Skeletal muscle satellite cell (primary cell): ENCODE data around the gene DAG1. TPM values are rescaled to one million over a fixed set of nuclear protein-coding genes. Genes with fewer than 3 reads are reported as not detected.

ENCODE experiments used
- H3K27me3 ChIP-seq: 2 replicates; pipeline ENCODE4 v1.7.0; 2013; ENCODE audit warnings: low read length; ENCODE audit not compliant: control insufficient read depth, insufficient read depth
- H3K36me3 ChIP-seq: 2 replicates; pipeline ENCODE4 v1.7.0; 2013; ENCODE audit warnings: mild to moderate bottlenecking, control low read depth, low read length; ENCODE audit not compliant: insufficient read depth
- H3K4me1 ChIP-seq: 2 replicates; pipeline ENCODE4 v1.7.0; 2013; ENCODE audit warnings: low read length; ENCODE audit not compliant: control insufficient read depth, insufficient read depth
- H3K4me2 ChIP-seq: 2 replicates; pipeline ENCODE4 v1.7.0; 2013; ENCODE audit warnings: mild to moderate bottlenecking, low read length
- H3K4me3 ChIP-seq: 2 replicates; pipeline ENCODE4 v1.7.0; 2013; ENCODE audit warnings: low read length
- H3K9ac ChIP-seq: 2 replicates; pipeline ENCODE4 v1.7.0; 2013; ENCODE audit warnings: mild to moderate bottlenecking, low read depth, low read length, moderate library complexity
- H3K9me3 ChIP-seq: replicated peaks from 2 replicates; pipeline ENCODE4 v1.7.0; 2013; ENCODE audit warnings: mild to moderate bottlenecking, control low read depth, low read length
- small RNA-seq: library from RNA; depleted of rRNA; stranded (forward); fragments of <200 nt; gene quantifications from one replicate; pipeline ENCODE3, GENCODE V24; 2012

The DAG1 gene

GRCh38 chr3:49567406-49567805, 97.3 kb downstream of the DAG1 start:
- Histone ChIP-seq H3K4me2 (no peak overlapping the region), H3K9me3 (no peaks in the 10 kb centered on the region), H3K4me1 (no peaks in the 10 kb centered on the region), H3K4me3 (no peak overlapping the region), H3K27me3 (peaks cover 64% of the 10 kb centered on the region), H3K36me3 (no peaks in the 10 kb centered on the region), H3K9ac (no peak overlapping the region)

GRCh38 chr3:49568965-49569364, 98.9 kb downstream of the DAG1 start:
- H3K9me3 ChIP-seq: no peaks in the 10 kb centered on the region

GRCh38 chr3:49570028-49570654, 100.1 kb downstream of the DAG1 start:
- Histone ChIP-seq H3K27me3 (peaks cover 48% of the 10 kb centered on the region), H3K4me1 (no peaks in the 10 kb centered on the region), H3K4me2 (no peak overlapping the region), H3K36me3 (no peaks in the 10 kb centered on the region), H3K9ac (no peak overlapping the region), H3K4me3 (no peak overlapping the region), H3K9me3 (no peaks in the 10 kb centered on the region)

More at GRCh38 chr3:49568965-49569364, 98.9 kb downstream of the DAG1 start:
- no peak overlapping the region for H3K9ac ChIP-seq
- H3K4me3 ChIP-seq: no peak overlapping the region
- peaks cover 54% of the 10 kb centered on the region for H3K27me3 ChIP-seq
- H3K36me3 ChIP-seq: no peaks in the 10 kb centered on the region
- H3K4me2 ChIP-seq: no peak overlapping the region
- H3K4me1 ChIP-seq: no peaks in the 10 kb centered on the region

- no peaks in the 10 kb centered on the region for H3K36me3 ChIP-seq
- no peaks in the 10 kb centered on the region for H3K4me1 ChIP-seq
- H3K9ac ChIP-seq: no peak overlapping the region
- no peaks in the 10 kb centered on the region for H3K9me3 ChIP-seq
- H3K4me2 ChIP-seq: no peak overlapping the region
- H3K27me3 ChIP-seq: peaks cover under 1% of the 10 kb centered on the region
- no peak overlapping the region for H3K4me3 ChIP-seq
Observed at GRCh38 chr3:49582177-49582576, 112.1 kb downstream of the DAG1 start.

Small RNA genes lying within 50 kb of the gene (small RNA-seq; reads per million reads assigned to genes)
- gene RNA5SP130: not detected
